A549 (cell line): Measurements from ENCODE around the gene NFASC. TPM values are rescaled to one million over a fixed set of nuclear protein-coding genes. Genes with fewer than 3 reads are reported as not detected.

Source experiments
- ATAC-seq, 2 experiments: fragments of 200-7000 bp in 1 of 2; fragments of >200 bp in 1 of 2; cut with Nextera tagmentation in 1 of 2; cut with Tn5 transposase in 1 of 2; 3 replicates each; pipeline versions ENCODE4 v1.8.0 to v1.9.1; 2018 to 2020; ENCODE audit warnings: mild to moderate bottlenecking in 1 of 2, moderate library complexity in 1 of 2
- CTCF ChIA-PET: fragments of 300-600 bp; sonication (Branson Sonifier 250); formaldehyde crosslinking; extraction: SDS; loops from one replicate; lab custom pipeline; 2021; ENCODE audit warnings: antibody characterized with exemption, inconsistent platforms; lab: Yijun Ruan, JAX
- POLR2A ChIA-PET: fragments of 350-600 bp; formaldehyde crosslinking; extraction: SDS; loops from one replicate; lab custom pipeline; 2021; ENCODE audit warnings: antibody characterized with exemption, inconsistent platforms; lab: Yijun Ruan, JAX
- DNase-seq, 2 experiments: peaks; one replicate each; pipeline versions ENCODE4 v3.0.0 to v3.0.0-alpha.2; 2011 to 2016; ENCODE audit warnings: low read depth in 1 of 2, low spot score in 1 of 2
- FAIRE-seq: peaks from 2 replicates; lab custom pipeline; 2011; peaks lifted over from hg19 to GRCh38; lab: Jason Lieb, UNC
- H3K27ac ChIP-seq, 2 experiments: fragments of >200 bp; sonication (Bioruptor Twin); formaldehyde crosslinking; 3 replicates each; pipeline ENCODE4 v1.5.1; 2016 to 2017
- H3K4me1 ChIP-seq: fragments of >200 bp; sonication (Bioruptor Twin); formaldehyde crosslinking; 3 replicates; pipeline ENCODE4 v1.6.1; 2016
- H3K4me2 ChIP-seq: fragments of >200 bp; sonication (Bioruptor Twin); formaldehyde crosslinking; 3 replicates; pipeline ENCODE4 v1.6.1; 2016
- H3K4me3 ChIP-seq: fragments of >200 bp; sonication (Bioruptor Twin); formaldehyde crosslinking; 3 replicates; pipeline ENCODE4 v1.5.1; 2016
- H3K9me3 ChIP-seq: fragments of >200 bp; sonication (Bioruptor Twin); formaldehyde crosslinking; 3 replicates; pipeline ENCODE4 v1.6.1; 2016
- ATOH8 ChIP-seq: fragments of 250-450 bp; sonication (Bioruptor Pico); IDR thresholded peaks from 2 replicates; pipeline ENCODE4 v1.5.0; 2020; ENCODE audit warnings: low read depth, mild to moderate bottlenecking, moderate library complexity
- BHLHE40 ChIP-seq: IDR thresholded peaks from 2 replicates; pipeline ENCODE4 v1.6.1; 2012; ENCODE audit warnings: low read depth, low read length, inconsistent platforms
- CBX2 ChIP-seq: fragments of 200-600 bp; sonication (generic); IDR thresholded peaks from 2 replicates; pipeline ENCODE4 v1.6.1; 2016; ENCODE audit warnings: low read depth, mild to moderate bottlenecking, borderline replicate concordance
- CHD4 ChIP-seq: fragments of 200-600 bp; sonication (generic); IDR thresholded peaks from 2 replicates; pipeline ENCODE4 v1.6.1; 2016; ENCODE audit warnings: antibody characterized with exemption, mild to moderate bottlenecking, borderline replicate concordance
- CTCF ChIP-seq: fragments of >200 bp; sonication (Bioruptor Twin); formaldehyde crosslinking; IDR thresholded peaks from 3 replicates; pipeline ENCODE4 v1.5.1; 2016
- EP300 ChIP-seq, 2 experiments: fragments of >200 bp; sonication (Bioruptor Twin); formaldehyde crosslinking; IDR thresholded peaks; 2 replicates in 1 of 2; 3 replicates in 1 of 2; pipeline ENCODE4 v1.6.1; 2016 to 2017
- ESRRA ChIP-seq: fragments of 150-350 bp; IDR thresholded peaks from 2 replicates; pipeline ENCODE4 v1.6.1; 2014; ENCODE audit warnings: mild to moderate bottlenecking, low read length, borderline replicate concordance
- FOSB ChIP-seq: fragments of 250-450 bp; sonication (Bioruptor Pico); IDR thresholded peaks from 2 replicates; pipeline ENCODE4 v1.5.0; 2020; ENCODE audit warnings: mild to moderate bottlenecking, moderate library complexity
- FOSL2 ChIP-seq, 2 experiments: fragments of 450-650 bp in 1 of 2; fragments of >200 bp in 1 of 2; sonication (Bioruptor Twin) in 1 of 2; formaldehyde crosslinking; IDR thresholded peaks; 2 replicates each; pipeline versions ENCODE4 v1.5.0 to v1.6.1; 2016 to 2020; ENCODE audit warnings: mild to moderate bottlenecking in 1 of 2, moderate library complexity in 1 of 2
- HMGXB4 ChIP-seq: fragments of 250-450 bp; sonication (Bioruptor Pico); IDR thresholded peaks from 2 replicates; pipeline ENCODE4 v1.5.0; 2021; ENCODE audit warnings: mild to moderate bottlenecking, moderate library complexity, borderline replicate concordance
- JUN ChIP-seq, 2 experiments: fragments of >200 bp; sonication (Bioruptor Twin); formaldehyde crosslinking; IDR thresholded peaks; 2 replicates in 1 of 2; 3 replicates in 1 of 2; pipeline ENCODE4 v1.6.1; 2016 to 2017
- JUNB ChIP-seq: fragments of >200 bp; sonication (Bioruptor Twin); formaldehyde crosslinking; IDR thresholded peaks from 2 replicates; pipeline ENCODE4 v1.6.1; 2016
- MAFK ChIP-seq: fragments of 450-650 bp; IDR thresholded peaks from 2 replicates; pipeline ENCODE4 v1.6.1; 2014; ENCODE audit not compliant: partially characterized antibody
- MAX ChIP-seq: IDR thresholded peaks from 2 replicates; pipeline ENCODE4 v1.6.1; 2012
- MAZ ChIP-seq: fragments of 150-350 bp; IDR thresholded peaks from 2 replicates; pipeline ENCODE4 v1.6.1; 2014; ENCODE audit warnings: antibody characterized with exemption, low read depth, low read length, borderline replicate concordance
- NPAS2 ChIP-seq: fragments of 250-450 bp; sonication (Bioruptor Pico); IDR thresholded peaks from 2 replicates; pipeline ENCODE4 v1.8.0; 2022; ENCODE audit warnings: mild to moderate bottlenecking, moderate library complexity, borderline replicate concordance
- RAD21 ChIP-seq, 2 experiments: fragments of >200 bp in 1 of 2; sonication (Bioruptor Twin) in 1 of 2; formaldehyde crosslinking in 1 of 2; IDR thresholded peaks in 1 of 2; conservative IDR thresholded peaks in 1 of 2; 2 replicates in 1 of 2; 3 replicates in 1 of 2; pipeline ENCODE4 v1.6.1; 2012 to 2018; ENCODE audit warnings: inconsistent platforms in 1 of 2
- RNF2 ChIP-seq: fragments of 200-600 bp; sonication (generic); IDR thresholded peaks from 2 replicates; pipeline ENCODE4 v1.6.1; 2016; ENCODE audit warnings: low read depth, mild to moderate bottlenecking, antibody characterized with exemption, moderate library complexity, borderline replicate concordance
- SMC3 ChIP-seq: fragments of >200 bp; sonication (Bioruptor Twin); formaldehyde crosslinking; IDR thresholded peaks from 3 replicates; pipeline ENCODE4 v1.6.1; 2018; ENCODE audit warnings: inconsistent platforms
- TP53 ChIP-seq: fragments of 250-450 bp; sonication (Bioruptor Pico); IDR thresholded peaks from 2 replicates; pipeline ENCODE4 v1.5.0; 2021; ENCODE audit warnings: mild to moderate bottlenecking, moderate library complexity
- WGBS: methylation state at CpG from one replicate; pipeline ENCODE4 v1.1.6; 2017; ENCODE audit errors: missing lambda C conversion rate; 5-methylcytosine and 5-hydroxymethylcytosine counted together
- polyA plus RNA-seq, 4 experiments: library from polyadenylated mRNA; depleted of rRNA in 3 of 4; stranded (reverse); fragments of >200 nt; fragmentation: RNase III in 1 of 4; extraction: RNeasy Plus Mini Kit Qiagen cat#74134 plus additional on column Dnase treatment in 1 of 4; gene quantifications; 2 replicates in 3 of 4; 3 replicates in 1 of 4; pipeline ENCODE4 v1.2.3, GENCODE V29; 2011 to 2017

NFASC gene
- polyA plus RNA-seq, 2 of the 4 experiments (the other 2 are of a cell fraction): 0.27 to 0.39 TPM

GRCh38 chr1:204988196-204988595 is 117.5 kb downstream of the NFASC start:
- ChIA-PET CTCF (interaction anchor here (0.7 to 10.0 kb wide), 26 partner anchors 11 to 337 kb away, joined by 3 to 220 read pairs (median 10); partner anchors contain the start of genes TMCC2 and TMEM81), POLR2A (no interaction called here)
- TF ChIP-seq BHLHE40 (no peak), ATOH8 (CRISPR knock-in tag) (no peak), NPAS2 (CRISPR knock-in tag) (no peak), FOSB (CRISPR knock-in tag) (no peak), FOSL2 (IDR thresholded peaks at IDR 0.05) (no peak), FOSL2 (CRISPR knock-in tag; IDR thresholded peaks at IDR 0.05) (no peak), HMGXB4 (CRISPR knock-in tag) (no peak), TP53 (CRISPR knock-in tag) (no peak), CBX2 (no peak), ESRRA (no peak), CHD4 (no peak), JUNB (no peak), MAFK (no peak), EP300 (IDR thresholded peaks at IDR 0.05) (no peak), MAX (no peak), JUN (IDR thresholded peaks at IDR 0.05) (no peak)
- Histone ChIP-seq H3K27ac (no peak overlapping the region), H3K4me3 (no peak overlapping the region), H3K4me1 (no peaks in the 10 kb centered on the region), H3K9me3 (no peaks in the 10 kb centered on the region), H3K4me2 (no peak overlapping the region)
- FAIRE-seq (no peak), DNase-seq (no peak), ATAC-seq (no peak)
- 41% methylated on average over 4 of the region's 4 CpGs for WGBS

- CTCF ChIA-PET: interaction anchor here (0.6 to 10.0 kb wide), 81 partner anchors 11 to 594 kb away, joined by 3 to 220 read pairs (median 4); partner anchors contain the start of genes RBBP5, TMCC2 and TMEM81
- WGBS: 33% methylated on average over 16 of the region's 16 CpGs
- H3K9me3 ChIP-seq: no peaks in the 10 kb centered on the region
- ATAC-seq (peak; percentile 76 to 90), DNase-seq (peak; percentile 63 to 96), FAIRE-seq (no peak)
- POLR2A ChIA-PET: no interaction called here
- H3K4me3 ChIP-seq: no peak overlapping the region
- TF ChIP-seq SMC3 (peak; percentile 77), RNF2 (no peak), CTCF (peak; percentile 93), MAZ (no peak), RAD21 (conservative IDR thresholded peaks at IDR 0.05 in 1 of 2, IDR thresholded peaks at IDR 0.05 in 1 of 2) (peak; percentile 92 to 97)
- no peak overlapping the region for H3K27ac ChIP-seq
- no peak overlapping the region for H3K4me2 ChIP-seq
- no peaks in the 10 kb centered on the region for H3K4me1 ChIP-seq
Measured at GRCh38 chr1:204989266-204990058, 118.8 kb downstream of the NFASC start.
